HEK293T (cell line): Measurements from ENCODE around the gene KIAA1217.

Experiments
- FOXK2 ChIP-seq: fragments of 450-650 bp; IDR thresholded peaks from 2 replicates; pipeline ENCODE4 v1.6.1; 2016; ENCODE audit warnings: mild to moderate bottlenecking
- TARDBP ChIP-seq: fragments of 450-650 bp; IDR thresholded peaks from 2 replicates; pipeline ENCODE4 v1.6.1; 2016

DNA sequence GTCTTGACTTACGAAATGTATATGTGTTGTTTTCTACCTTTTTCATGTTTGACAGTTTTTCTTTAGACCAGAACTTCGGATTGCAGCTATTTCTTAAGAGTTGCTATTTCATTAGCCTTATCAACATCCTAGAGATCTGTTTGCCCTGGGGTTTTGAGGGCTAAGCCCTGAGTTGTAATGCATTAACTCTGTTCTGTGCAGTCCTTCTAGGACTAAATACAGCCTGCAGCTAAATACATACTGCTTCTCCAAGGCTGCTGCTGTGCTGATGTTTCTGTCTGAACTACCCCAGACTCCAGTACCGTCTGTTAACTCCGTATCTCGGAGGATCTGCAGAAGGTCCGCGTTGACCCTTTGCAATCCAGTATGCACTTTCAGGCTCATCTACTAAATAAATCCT, 26.5 kb downstream of the KIAA1217 start:
- no peak for TF ChIP-seq TARDBP
- TF ChIP-seq FOXK2: no peak
